RWPE1 (cell line): Measurements from ENCODE around the gene RNU7-1.

Experiments used
- CTCF ChIA-PET: fragments of 350-600 bp; sonication (Branson Sonifier 250); formaldehyde crosslinking; extraction: SDS; loops from one replicate; lab custom pipeline; 2021; lab: Yijun Ruan, JAX
- POLR2A ChIA-PET: fragments of 400-600 bp; formaldehyde crosslinking; extraction: SDS; loops from one replicate; lab custom pipeline; 2020; ENCODE audit warnings: antibody characterized with exemption; ENCODE audit not compliant: low non-redundant PET; lab: Yijun Ruan, JAX
- DNase-seq: peaks from one replicate; pipeline ENCODE4 v3.0.0; 2012; ENCODE audit warnings: low spot score
- H3K27ac ChIP-seq: fragments of 450-650 bp; 2 replicates; pipeline ENCODE4 v1.5.1; 2017
- TF ChIP-seq, protein P1 (sequence below): fragments of 450-650 bp; conservative IDR thresholded peaks from 2 replicates; pipeline ENCODE4 v1.5.1; 2017; ENCODE audit warnings: low read depth, mild to moderate bottlenecking

The RNU7-1 gene

DNA sequence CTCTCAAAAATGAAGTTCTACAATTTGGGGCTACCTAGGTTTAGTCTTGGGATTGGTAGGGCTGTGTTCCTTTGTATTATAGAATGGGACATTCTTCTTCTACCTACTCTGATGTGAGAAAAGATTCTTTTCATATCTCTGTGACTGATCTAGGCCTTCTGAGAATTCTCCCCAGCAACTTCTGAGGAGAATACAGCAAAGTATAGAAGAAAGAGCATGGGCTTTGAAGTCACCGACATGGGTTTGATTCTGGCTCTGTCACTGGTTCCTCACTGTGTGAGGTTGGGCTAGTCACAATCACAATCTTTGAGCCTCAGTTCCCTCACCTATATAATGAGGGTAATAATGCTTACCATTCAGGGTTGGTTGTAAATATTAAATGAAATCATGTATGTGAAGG lies 10.8 kb upstream of the RNU7-1 start:
- H3K27ac ChIP-seq: no peak overlapping the region
- TF ChIP-seq, protein P1, sequence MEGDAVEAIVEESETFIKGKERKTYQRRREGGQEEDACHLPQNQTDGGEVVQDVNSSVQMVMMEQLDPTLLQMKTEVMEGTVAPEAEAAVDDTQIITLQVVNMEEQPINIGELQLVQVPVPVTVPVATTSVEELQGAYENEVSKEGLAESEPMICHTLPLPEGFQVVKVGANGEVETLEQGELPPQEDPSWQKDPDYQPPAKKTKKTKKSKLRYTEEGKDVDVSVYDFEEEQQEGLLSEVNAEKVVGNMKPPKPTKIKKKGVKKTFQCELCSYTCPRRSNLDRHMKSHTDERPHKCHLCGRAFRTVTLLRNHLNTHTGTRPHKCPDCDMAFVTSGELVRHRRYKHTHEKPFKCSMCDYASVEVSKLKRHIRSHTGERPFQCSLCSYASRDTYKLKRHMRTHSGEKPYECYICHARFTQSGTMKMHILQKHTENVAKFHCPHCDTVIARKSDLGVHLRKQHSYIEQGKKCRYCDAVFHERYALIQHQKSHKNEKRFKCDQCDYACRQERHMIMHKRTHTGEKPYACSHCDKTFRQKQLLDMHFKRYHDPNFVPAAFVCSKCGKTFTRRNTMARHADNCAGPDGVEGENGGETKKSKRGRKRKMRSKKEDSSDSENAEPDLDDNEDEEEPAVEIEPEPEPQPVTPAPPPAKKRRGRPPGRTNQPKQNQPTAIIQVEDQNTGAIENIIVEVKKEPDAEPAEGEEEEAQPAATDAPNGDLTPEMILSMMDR: no peak
- ChIA-PET CTCF (no interaction called here), POLR2A (no interaction called here)
- DNase-seq: no peak

DNA sequence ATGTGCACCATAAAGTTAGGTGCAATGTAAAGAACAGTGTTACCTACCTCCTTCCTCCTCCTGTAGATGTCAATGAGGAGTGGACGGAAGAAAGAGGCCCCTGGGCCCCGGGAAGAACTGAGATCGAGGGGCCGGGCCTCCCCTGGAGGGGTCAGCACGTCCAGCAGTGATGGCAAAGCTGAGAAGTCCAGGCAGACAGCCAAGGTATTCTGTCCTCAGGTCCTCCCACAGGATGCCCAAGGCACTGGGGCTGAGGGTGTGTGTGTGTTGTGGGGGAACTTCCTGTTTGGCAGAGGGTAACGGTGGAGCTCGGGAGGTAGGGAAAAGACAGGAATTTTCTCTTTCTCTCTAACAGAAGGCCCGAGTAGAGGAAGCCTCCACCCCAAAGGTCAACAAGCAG lies 9.5 kb upstream of the RNU7-1 start:
- TF ChIP-seq, protein P1: no peak
- DNase-seq: no peak
- H3K27ac ChIP-seq: peak overlapping the region; percentile 82
- POLR2A ChIA-PET: no interaction called here
- CTCF ChIA-PET: interaction anchor here (1.2 kb wide), 1 partner anchor 16 kb away, joined by 3 read pairs; no protein-coding TSS in a partner anchor

DNA sequence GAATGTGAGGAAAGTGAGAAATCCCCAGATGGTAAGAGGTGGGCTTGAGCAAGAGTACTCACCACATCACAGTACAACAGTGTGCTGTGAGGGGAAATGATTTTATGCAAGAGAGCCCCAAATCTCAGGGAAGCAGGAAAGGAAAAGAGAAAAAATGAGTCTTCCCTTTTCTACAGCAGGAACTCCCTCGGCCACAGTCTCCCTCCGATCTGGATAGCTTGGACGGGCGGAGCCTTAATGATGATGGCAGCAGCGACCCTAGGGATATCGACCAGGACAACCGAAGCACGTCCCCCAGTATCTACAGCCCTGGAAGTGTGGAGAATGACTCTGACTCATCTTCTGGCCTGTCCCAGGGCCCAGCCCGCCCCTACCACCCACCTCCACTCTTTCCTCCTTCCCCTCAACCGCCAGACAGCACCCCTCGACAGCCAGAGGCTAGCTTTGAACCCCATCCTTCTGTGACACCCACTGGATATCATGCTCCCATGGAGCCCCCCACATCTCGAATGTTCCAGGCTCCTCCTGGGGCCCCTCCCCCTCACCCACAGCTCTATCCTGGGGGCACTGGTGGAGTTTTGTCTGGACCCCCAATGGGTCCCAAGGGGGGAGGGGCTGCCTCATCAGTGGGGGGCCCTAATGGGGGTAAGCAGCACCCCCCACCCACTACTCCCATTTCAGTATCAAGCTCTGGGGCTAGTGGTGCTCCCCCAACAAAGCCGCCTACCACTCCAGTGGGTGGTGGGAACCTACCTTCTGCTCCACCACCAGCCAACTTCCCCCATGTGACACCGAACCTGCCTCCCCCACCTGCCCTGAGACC lies 8.0 kb upstream of the RNU7-1 start:
- POLR2A ChIA-PET: interaction anchor here (0.6 to 1.2 kb wide), 3 partner anchors 9 to 24 kb away, joined by 3 read pairs; no protein-coding TSS in a partner anchor
- CTCF ChIA-PET: interaction anchor here (1.2 kb wide), 1 partner anchor 18 kb away, joined by 3 read pairs; no protein-coding TSS in a partner anchor
- peak overlapping the region; percentile 82 for H3K27ac ChIP-seq
- no peak for DNase-seq
- TF ChIP-seq, protein P1: no peak

DNA sequence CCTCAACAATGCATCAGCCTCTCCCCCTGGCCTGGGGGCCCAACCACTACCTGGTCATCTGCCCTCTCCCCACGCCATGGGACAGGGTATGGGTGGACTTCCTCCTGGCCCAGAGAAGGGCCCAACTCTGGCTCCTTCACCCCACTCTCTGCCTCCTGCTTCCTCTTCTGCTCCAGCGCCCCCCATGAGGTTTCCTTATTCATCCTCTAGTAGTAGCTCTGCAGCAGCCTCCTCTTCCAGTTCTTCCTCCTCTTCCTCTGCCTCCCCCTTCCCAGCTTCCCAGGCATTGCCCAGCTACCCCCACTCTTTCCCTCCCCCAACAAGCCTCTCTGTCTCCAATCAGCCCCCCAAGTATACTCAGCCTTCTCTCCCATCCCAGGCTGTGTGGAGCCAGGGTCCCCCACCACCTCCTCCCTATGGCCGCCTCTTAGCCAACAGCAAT lies 7.4 kb upstream of the RNU7-1 start:
- peak overlapping the region; percentile 82 for H3K27ac ChIP-seq
- DNase-seq: no peak
- TF ChIP-seq, protein P1: no peak
- ChIA-PET POLR2A (interaction anchor here (0.6 to 1.2 kb wide), 3 partner anchors 8 to 25 kb away, joined by 3 read pairs; no protein-coding TSS in a partner anchor), CTCF (no interaction called here)

DNA sequence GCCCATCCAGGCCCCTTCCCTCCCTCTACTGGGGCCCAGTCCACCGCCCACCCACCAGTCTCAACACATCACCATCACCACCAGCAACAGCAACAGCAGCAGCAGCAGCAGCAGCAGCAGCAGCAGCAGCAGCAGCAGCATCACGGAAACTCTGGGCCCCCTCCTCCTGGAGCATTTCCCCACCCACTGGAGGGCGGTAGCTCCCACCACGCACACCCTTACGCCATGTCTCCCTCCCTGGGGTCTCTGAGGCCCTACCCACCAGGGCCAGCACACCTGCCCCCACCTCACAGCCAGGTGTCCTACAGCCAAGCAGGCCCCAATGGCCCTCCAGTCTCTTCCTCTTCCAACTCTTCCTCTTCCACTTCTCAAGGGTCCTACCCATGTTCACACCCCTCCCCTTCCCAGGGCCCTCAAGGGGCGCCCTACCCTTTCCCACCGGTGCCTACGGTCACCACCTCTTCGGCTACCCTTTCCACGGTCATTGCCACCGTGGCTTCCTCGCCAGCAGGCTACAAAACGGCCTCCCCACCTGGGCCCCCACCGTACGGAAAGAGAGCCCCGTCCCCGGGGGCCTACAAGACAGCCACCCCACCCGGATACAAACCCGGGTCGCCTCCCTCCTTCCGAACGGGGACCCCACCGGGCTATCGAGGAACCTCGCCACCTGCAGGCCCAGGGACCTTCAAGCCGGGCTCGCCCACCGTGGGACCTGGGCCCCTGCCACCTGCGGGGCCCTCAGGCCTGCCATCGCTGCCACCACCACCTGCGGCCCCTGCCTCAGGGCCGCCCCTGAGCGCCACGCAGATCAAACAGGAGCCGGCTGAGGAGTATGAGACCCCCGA lies 6.8 kb upstream of the RNU7-1 start:
- TF ChIP-seq, protein P1: no peak
- DNase-seq: no peak
- ChIA-PET POLR2A (no interaction called here), CTCF (interaction anchor here (0.7 to 1.5 kb wide), 4 partner anchors 11 to 65 kb away, joined by 3 to 15 read pairs (median 8); partner anchors contain the start of gene SPSB2)
- peak overlapping the region; percentile 82 for H3K27ac ChIP-seq
